ENCODE measurements around the gene PDE6B. TPM values are rescaled to one million over a fixed set of nuclear protein-coding genes. Genes with fewer than 3 reads are reported as not detected.
A peak's percentile ranks its signal among the peaks of the same experiment; 100 is the strongest.
"Not testable (repeated sequence)": the region's sequence is repeated elsewhere in the genome, so short reads cannot be mapped to it uniquely, and the experiment has no call there.

Gene PDE6B
- total RNA-seq, 1 donor from 2014 or later, result 3.2 TPM

GRCh38 chr4:704198-704891 is 79.0 kb downstream of the PDE6B start:
- no peak for DNase-seq (ENCODE audit: low read depth in 2 of 2)

DNA sequence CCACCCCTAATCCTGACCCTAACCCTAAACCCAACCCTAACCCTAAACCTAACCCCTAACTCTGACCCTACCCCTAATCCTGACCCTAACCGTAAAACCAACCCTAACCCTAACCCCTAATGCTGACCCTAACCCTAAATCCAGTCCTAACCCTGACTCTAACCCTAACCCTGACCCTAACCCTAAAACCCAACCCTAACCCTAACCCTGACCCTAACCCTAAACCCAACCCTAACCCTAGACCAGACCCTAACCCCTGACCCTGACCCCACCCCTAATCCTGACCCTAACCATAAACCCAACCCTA is 79.6 kb downstream of the PDE6B start:
- no peak for DNase-seq (ENCODE audit: low read depth in 2 of 2)

DNA sequence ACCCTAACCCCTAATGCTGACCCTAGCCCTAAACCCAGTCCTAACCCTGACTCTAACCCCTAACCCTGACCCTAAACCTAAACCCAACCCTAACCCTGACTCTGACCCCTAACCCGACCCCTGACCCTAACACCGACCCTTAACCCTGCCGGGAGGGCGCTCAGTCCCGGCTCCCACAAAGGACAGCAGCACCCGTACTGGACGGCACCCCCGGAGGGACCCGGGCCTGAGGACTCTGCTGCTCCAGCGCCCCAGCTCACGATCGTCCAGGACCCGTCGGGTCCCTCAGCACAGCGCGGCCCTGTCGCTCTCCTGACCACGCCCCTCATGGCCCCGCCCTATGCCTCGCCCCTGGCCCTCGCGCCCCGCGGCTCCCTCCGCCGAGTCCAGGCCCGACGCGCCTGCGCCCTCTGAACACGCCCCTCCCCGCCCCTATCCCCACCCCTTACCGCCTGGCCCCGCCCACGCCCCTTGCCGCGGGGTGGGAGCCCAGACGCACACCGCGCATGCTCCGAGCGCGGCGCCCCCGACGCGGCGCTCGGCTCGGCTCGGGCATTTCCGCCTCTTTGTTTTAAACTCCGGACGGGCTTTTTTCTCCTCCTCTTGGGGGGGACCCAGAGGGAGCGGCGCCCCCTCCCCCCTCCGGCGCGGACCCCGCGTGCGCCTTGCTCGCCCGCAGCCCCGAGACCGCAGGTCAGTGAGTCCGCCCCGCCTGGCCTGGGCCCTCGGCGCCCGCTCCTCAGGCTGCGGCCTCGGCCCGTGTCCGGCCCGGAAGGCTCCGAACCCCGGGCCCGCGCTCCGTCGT is 80.1 kb downstream of the PDE6B start, which contains the start of gene PCGF3:
Gene PCGF3 (plus strand): TSS at position 555 of the 805 bp plus-strand sequence. CDS start 27,849 bp downstream, outside the sequence.
- peak; percentile 87 to 96 for DNase-seq (ENCODE audit: low read depth in 2 of 2)

- DNase-seq (ENCODE audit: low read depth in 2 of 2), result not testable (repeated sequence)
Observed at GRCh38 chr4:706083-706633, 80.8 kb downstream of the PDE6B start.

GRCh38 chr4:706834-707598 is 81.6 kb downstream of the PDE6B start:
- no peak for DNase-seq (ENCODE audit: low read depth in 2 of 2)

- DNase-seq (ENCODE audit: low read depth in 2 of 2), result no peak
Observed at GRCh38 chr4:707929-708630, 82.7 kb downstream of the PDE6B start.

DNA sequence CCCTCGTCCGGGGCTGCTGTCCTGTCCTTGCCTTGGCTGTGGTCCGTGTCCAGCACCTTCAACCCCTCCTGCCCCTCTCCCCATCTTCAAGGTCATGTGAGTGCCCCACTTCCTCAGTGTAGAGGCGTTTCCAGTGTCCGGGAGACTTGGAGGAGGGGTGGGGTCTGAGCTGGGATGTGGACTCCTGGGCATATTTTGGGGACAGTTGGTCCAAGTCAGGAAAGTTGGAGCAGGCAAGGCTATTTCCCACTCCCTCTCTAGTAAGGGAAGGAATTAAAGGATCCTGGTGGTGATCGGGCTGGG is 83.2 kb downstream of the PDE6B start:
- DNase-seq (ENCODE audit: low read depth in 2 of 2), result no peak

DNA sequence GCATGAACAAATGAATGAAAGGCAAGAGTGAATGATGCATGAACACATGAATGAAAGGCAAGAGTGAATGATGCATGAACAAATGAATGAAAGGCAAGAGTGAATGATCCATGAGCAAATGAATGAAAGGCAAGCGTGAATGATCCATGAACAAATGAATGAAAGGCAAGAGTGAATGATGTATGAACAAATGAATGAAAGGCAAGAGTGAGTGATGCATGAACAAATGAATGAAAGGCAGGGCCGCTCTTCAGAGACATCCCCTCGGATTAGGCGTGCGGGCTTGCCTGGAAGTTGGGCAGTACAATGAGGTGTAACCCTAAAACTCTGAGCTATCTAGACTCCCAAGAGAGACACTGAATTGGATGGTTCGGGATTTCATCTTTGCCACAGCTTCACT is 84.0 kb downstream of the PDE6B start:
- DNase-seq (ENCODE audit: low read depth in 2 of 2), result no peak

- DNase-seq (ENCODE audit: low read depth in 2 of 2), result no peak
Observed at GRCh38 chr4:710116-710515, 84.7 kb downstream of the PDE6B start.

GRCh38 chr4:710916-711315 is 85.5 kb downstream of the PDE6B start:
- no peak for DNase-seq (ENCODE audit: low read depth in 2 of 2)

DNA sequence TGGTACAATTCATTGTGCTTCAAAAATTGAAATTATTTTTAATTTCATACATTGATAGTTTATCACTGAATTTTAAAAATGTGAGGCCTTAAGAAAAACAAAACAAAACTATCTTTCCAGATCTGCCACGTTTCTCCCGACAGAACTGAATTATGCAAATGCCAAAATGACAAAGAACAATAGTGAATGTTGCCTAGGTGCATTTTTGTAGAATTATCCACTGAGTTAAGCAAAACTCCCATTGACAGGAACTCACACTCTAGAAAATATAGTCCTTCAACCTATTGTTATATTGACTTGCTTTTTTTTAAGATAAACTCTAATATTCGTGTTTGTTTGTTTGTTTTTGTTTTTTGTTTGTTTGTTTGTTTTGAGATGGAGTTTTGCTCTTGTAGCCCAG is 86.7 kb downstream of the PDE6B start:
- DNase-seq (ENCODE audit: low read depth in 2 of 2), result no peak

DNA sequence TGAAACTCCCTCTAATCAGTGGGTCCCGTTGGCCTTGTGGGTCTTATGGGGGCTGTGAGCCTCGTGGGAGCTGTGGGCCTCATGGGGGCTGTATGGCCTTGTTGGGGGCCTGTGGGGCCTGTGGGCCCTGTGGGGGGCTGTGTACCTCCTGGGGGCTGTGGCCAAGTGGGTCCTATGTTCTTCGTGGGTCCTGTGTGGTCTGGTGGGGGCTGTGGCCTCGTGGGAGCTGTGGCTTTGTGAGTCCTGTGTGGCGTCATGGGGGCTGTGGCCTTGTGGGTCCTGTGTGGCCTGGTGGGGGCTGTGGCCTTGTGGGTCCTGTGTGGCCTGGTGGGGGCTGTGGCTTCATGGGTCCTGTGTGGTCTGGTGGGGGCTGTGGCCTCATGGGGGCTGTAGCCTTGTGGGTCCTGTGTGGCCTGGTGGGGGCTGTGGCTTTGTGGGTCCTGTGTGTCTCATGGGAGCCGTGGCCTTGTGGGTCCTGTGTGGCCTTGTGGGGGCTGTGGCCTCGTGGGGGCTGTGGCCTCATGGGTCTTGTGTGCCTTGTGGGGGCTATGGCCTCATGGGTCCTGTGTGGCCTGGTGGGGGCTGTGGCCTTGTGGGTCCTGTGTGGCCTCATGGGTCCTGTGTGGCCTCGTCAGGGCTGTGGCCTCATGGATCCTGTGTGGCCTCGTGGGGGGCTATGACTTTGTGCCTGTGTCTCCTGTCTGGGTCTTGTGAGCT is 87.7 kb downstream of the PDE6B start:
- no peak for DNase-seq (ENCODE audit: low read depth in 2 of 2)

DNA sequence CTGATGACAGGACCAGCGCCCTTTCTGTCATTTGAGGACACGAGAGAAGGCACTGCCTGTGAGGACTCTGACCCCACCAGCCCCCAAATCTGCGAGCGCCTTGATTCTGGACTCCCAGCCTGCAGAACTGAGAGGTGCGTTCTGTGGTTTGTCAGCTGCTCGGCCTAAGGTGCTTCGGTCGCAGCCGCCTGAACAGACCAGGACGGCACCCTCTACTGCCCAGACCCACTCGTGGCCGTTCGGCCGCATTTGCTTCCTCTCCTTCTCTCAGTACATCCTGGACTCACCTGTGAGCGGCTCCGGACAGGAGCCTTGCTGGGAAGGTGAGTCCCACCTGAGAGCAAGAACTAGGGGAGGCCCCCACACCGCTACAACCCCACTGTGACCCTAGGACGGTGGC is 88.7 kb downstream of the PDE6B start:
- DNase-seq (ENCODE audit: low read depth in 2 of 2), result no peak

- DNase-seq (ENCODE audit: low read depth in 2 of 2), result no peak
Observed at GRCh38 chr4:717601-718320, 92.4 kb downstream of the PDE6B start.

- no peak for DNase-seq (ENCODE audit: low read depth in 2 of 2)
Observed at GRCh38 chr4:718460-718859, 93.1 kb downstream of the PDE6B start.

Other genes starting within 250 kb of the PDE6B start
- gene ZNF721, start 126.4 kb upstream of the PDE6B start, total RNA-seq, result 23.7 and 25.9 TPM in 2 replicates
- gene PIGG, start 126.4 kb upstream of the PDE6B start, total RNA-seq, result 30.3 and 42.4 TPM in 2 replicates
- gene TMEM271, start 49.3 kb upstream of the PDE6B start, total RNA-seq, result not detected in 2 replicates
- gene ATP5ME, start 48.7 kb downstream of the PDE6B start, total RNA-seq, result 141 and 209 TPM in 2 replicates
- gene MYL5, start 49.0 kb downstream of the PDE6B start, total RNA-seq, result 11.2 and 16.7 TPM in 2 replicates
- 4.4 and 9.7 TPM in 2 replicates for gene SLC49A3, start 63.6 kb downstream of the PDE6B start, total RNA-seq
- 33.2 and 49.9 TPM in 2 replicates for gene PCGF3, start 80.3 kb downstream of the PDE6B start, total RNA-seq
- gene CPLX1, start 200.6 kb downstream of the PDE6B start, total RNA-seq, result under 0.01 TPM in 1 of 2 replicates, not detected in the other